ENCODE measurements around the gene UBAC1. TPM values are rescaled to one million over a fixed set of nuclear protein-coding genes. Genes with fewer than 3 reads are reported as not detected.

The UBAC1 gene
- total RNA-seq, 1 experiment from 2014 or later = 54.8 TPM

GRCh38 chr9:135998016-135998380 is 36.8 kb upstream of the UBAC1 start:
- no peak for ATAC-seq
- H3K4me2 ChIP-seq (ENCODE audit: low read length) = no peak overlapping the region
- no peak overlapping the region for H2AFZ ChIP-seq (ENCODE audit: low read depth, low read length, poor library complexity, severe bottlenecking)
- no peaks in the 10 kb centered on the region for H3K27me3 ChIP-seq (ENCODE audit: insufficient read depth, low read length)
- H3K79me2 ChIP-seq (ENCODE audit: insufficient read depth, low read length) = no peaks in the 10 kb centered on the region
- ChIA-PET POLR2A (no interaction called here), CTCF (no interaction called here), RAD21 (ENCODE audit: low non-redundant PET in 1 of 2, low total read pairs in 2 of 2, uncharacterized antibody in 2 of 2, unreplicated experiment in 2 of 2) (no interaction called here)
- no peaks in the 10 kb centered on the region for H4K20me1 ChIP-seq (ENCODE audit: insufficient read depth)
- no peak overlapping the region for H3K27ac ChIP-seq (ENCODE audit: low read depth, low read length)
- no peak overlapping the region for H3K4me3 ChIP-seq (replicated peaks in 1 of 2; ENCODE audit: low read depth in 1 of 2, low read length in 2 of 2)
- H3K4me1 ChIP-seq (ENCODE audit: control insufficient read depth in 1 of 2, insufficient read depth in 2 of 2, low read length in 2 of 2) = peaks cover 3 to 13% of the 10 kb centered on the region in 2 experiments; a peak in 3 of 4 replicates
- TF ChIP-seq POLR2AphosphoS5 (IDR thresholded peaks at IDR 0.05; ENCODE audit: low read depth, low read length) = no peak
- DNase-seq (ENCODE audit: low read depth, low spot score) = no peak
- BruUV-seq (replicated peaks) = no TSS peak
- H3K9me2 ChIP-seq (ENCODE audit: insufficient read depth) = no peaks in the 10 kb centered on the region
- no peaks in the 10 kb centered on the region for H3K36me3 ChIP-seq (ENCODE audit: control insufficient read depth in 1 of 2, insufficient read depth in 2 of 2, low read length in 2 of 2)
- no peaks in the 10 kb centered on the region for H3K9me3 ChIP-seq (ENCODE audit: control insufficient read depth in 1 of 2, insufficient read depth in 1 of 2, low read depth in 1 of 2, low read length in 2 of 2)
- H3K9ac ChIP-seq (ENCODE audit: low read length) = no peak overlapping the region
- intact Hi-C loops (cut with micrococcal nuclease) = no loop called here

GRCh38 chr9:135997090-135998015 is 36.2 kb upstream of the UBAC1 start:
- TF ChIP-seq SIN3A (IDR thresholded peaks at IDR 0.05; ENCODE audit: low read depth) (no peak), CEBPB (IDR thresholded peaks at IDR 0.05; ENCODE audit: low read depth) (no peak), CBX3 (IDR thresholded peaks at IDR 0.05; ENCODE audit: low read depth) (no peak), REST (IDR thresholded peaks at IDR 0.05; ENCODE audit: low read depth) (no peak), ZNF274 (IDR thresholded peaks at IDR 0.05; ENCODE audit: low read depth, low read length) (no peak), TCF7L2 (IDR thresholded peaks at IDR 0.05; ENCODE audit: borderline replicate concordance, extremely low read depth, insufficient read depth, insufficient read length) (no peak)
- H3K4me1 ChIP-seq (ENCODE audit: control insufficient read depth in 1 of 2, insufficient read depth in 2 of 2, low read length in 2 of 2) = peaks cover 9 to 19% of the 10 kb centered on the region in 2 experiments
- ChIA-PET RAD21 (ENCODE audit: low non-redundant PET in 1 of 2, low total read pairs in 2 of 2, uncharacterized antibody in 2 of 2, unreplicated experiment in 2 of 2) (no interaction called here), CTCF (no interaction called here), POLR2A (no interaction called here)
- H3K27me3 ChIP-seq (ENCODE audit: insufficient read depth, low read length) = no peaks in the 10 kb centered on the region
- H3K79me2 ChIP-seq (ENCODE audit: insufficient read depth, low read length) = no peaks in the 10 kb centered on the region
- H3K36me3 ChIP-seq (ENCODE audit: control insufficient read depth in 1 of 2, insufficient read depth in 2 of 2, low read length in 2 of 2) = no peaks in the 10 kb centered on the region
- intact Hi-C loops (cut with micrococcal nuclease) = no loop called here
- no TSS peak for BruUV-seq (replicated peaks)
- no peaks in the 10 kb centered on the region for H3K9me2 ChIP-seq (ENCODE audit: insufficient read depth)
- H2AFZ ChIP-seq (ENCODE audit: low read depth, low read length, poor library complexity, severe bottlenecking) = no peak overlapping the region
- no peak overlapping the region for H3K4me2 ChIP-seq (ENCODE audit: low read length)
- no peaks in the 10 kb centered on the region for H4K20me1 ChIP-seq (ENCODE audit: insufficient read depth)
- H3K9ac ChIP-seq (ENCODE audit: low read length) = no peak overlapping the region
- ATAC-seq (no peak), DNase-seq (ENCODE audit: low read depth, low spot score) (no peak)
- H3K9me3 ChIP-seq (ENCODE audit: control insufficient read depth in 1 of 2, insufficient read depth in 1 of 2, low read depth in 1 of 2, low read length in 2 of 2) = no peaks in the 10 kb centered on the region
- H3K4me3 ChIP-seq (replicated peaks in 1 of 2; ENCODE audit: low read depth in 1 of 2, low read length in 2 of 2) = no peak overlapping the region
- no peak overlapping the region for H3K27ac ChIP-seq (ENCODE audit: low read depth, low read length)
